ENCODE data around the gene TMEM243. TPM values are rescaled to one million over a fixed set of nuclear protein-coding genes. Genes with fewer than 3 reads are reported as not detected.

TMEM243 gene
- total RNA-seq, 1 experiment from 2014 or later: 81.6 TPM

- in situ Hi-C loops (cut with HindIII; ENCODE audit: low pct_unique_long_range_greater_than_20kb, low sequenced_read_pairs): no loop called here
- no peak for DNase-seq (ENCODE audit: low read depth)
Observed at GRCh38 chr7:87146740-87147386, 72.7 kb downstream of the TMEM243 start.

Other genes starting within 250 kb of the TMEM243 start
- 0.98 TPM in 1 of 2 replicates, not detected in the other for gene ELAPOR2, start 160.1 kb downstream of the TMEM243 start, total RNA-seq (2014; rRNA removed; shearing (Covaris generic); ENCODE audit: low replicate concordance)
- 6.4 and 25.4 TPM in 2 replicates for gene DMTF1, start 67.3 kb downstream of the TMEM243 start, total RNA-seq (2014; rRNA removed; shearing (Covaris generic); ENCODE audit: low replicate concordance)
- 1.0 and 8.6 TPM in 2 replicates for gene CROT, start 125.9 kb upstream of the TMEM243 start, total RNA-seq (2014; rRNA removed; shearing (Covaris generic); ENCODE audit: low replicate concordance)